Tibial nerve (tissue), 4 donors: ENCODE data around the gene SMAD1. TPM values are rescaled to one million over a fixed set of nuclear protein-coding genes. Genes with fewer than 3 reads are reported as not detected.

Source experiments
- DNase-seq, 2 donors: peaks; one replicate each; pipeline ENCODE4 v3.0.0-alpha.2; 2019; ENCODE audit warnings: low spot score in 2 of 2
- H3K27ac ChIP-seq, 4 donors: fragments of 200-600 bp; sonication (generic) in 3 of 4; one replicate each; pipeline ENCODE4 v1.5.1; 2017 to 2019; ENCODE audit warnings: mild to moderate bottlenecking in 1 of 4
- H3K27me3 ChIP-seq, 2 donors: fragments of 200-600 bp; sonication (generic) in 1 of 2; one replicate each; pipeline versions ENCODE4 v1.5.1 to v1.6.0; 2017 to 2019
- H3K36me3 ChIP-seq, 3 donors: fragments of 200-600 bp; sonication (generic); one replicate each; pipeline ENCODE4 v1.5.1; 2018 to 2019
- H3K4me1 ChIP-seq, 4 donors: fragments of 200-600 bp; sonication (generic) in 3 of 4; one replicate each; pipeline ENCODE4 v1.5.1; 2017 to 2019
- H3K4me3 ChIP-seq, 4 donors: fragments of 200-600 bp; sonication (generic) in 3 of 4; one replicate each; pipeline ENCODE4 v1.5.1; 2017 to 2019; ENCODE audit warnings: mild to moderate bottlenecking in 1 of 4, moderate library complexity in 1 of 4
- H3K9me3 ChIP-seq, 4 donors: fragments of 200-600 bp; sonication (generic) in 3 of 4; one replicate each; pipeline ENCODE4 v1.5.1; 2017 to 2019
- CTCF ChIP-seq, 5 experiments: fragments of 200-600 bp in 3 of 5; fragments of 450-650 bp in 2 of 5; sonication (generic) in 3 of 5; IDR thresholded peaks; one replicate each; pipeline ENCODE4 v1.5.1; 2016 to 2019; ENCODE audit warnings: antibody characterized with exemption in 5 of 5, mild to moderate bottlenecking in 3 of 5, moderate library complexity in 2 of 5
- EP300 ChIP-seq, 2 donors: sonication (generic); formaldehyde crosslinking; IDR thresholded peaks; one replicate each; pipeline ENCODE4 v1.6.1; 2017; ENCODE audit warnings: antibody characterized with exemption in 2 of 2, mild to moderate bottlenecking in 1 of 2
- POLR2A ChIP-seq, 2 donors: fragments of 450-650 bp; IDR thresholded peaks; one replicate each; pipeline ENCODE4 v1.6.1; 2017; ENCODE audit warnings: antibody characterized with exemption in 2 of 2, mild to moderate bottlenecking in 2 of 2, moderate library complexity in 2 of 2
- WGBS, 2 donors: methylation state at CpG; one replicate each; pipeline ENCODE4 v1.1.5; 2018; 5-methylcytosine and 5-hydroxymethylcytosine counted together
- total RNA-seq, 4 donors: library from RNA; depleted of rRNA; stranded (reverse); fragments of >200 nt; gene quantifications; one replicate each; pipeline ENCODE4 v1.1.0, GENCODE V29; 2016

Gene SMAD1
- total RNA-seq, 4 donors from 2014 or later: 23.8 to 48.6 (median 34.9) TPM

GRCh38 chr4:145437466-145437865, 44.2 kb upstream of the SMAD1 start:
- peaks cover 0 to 15% (median 0%) of the 10 kb centered on the region in 4 donors for H3K9me3 ChIP-seq
- no peak overlapping the region for H3K4me3 ChIP-seq
- H3K27ac ChIP-seq: no peak overlapping the region
- TF ChIP-seq EP300 (IDR thresholded peaks at IDR 0.05) (no peak), CTCF (IDR thresholded peaks at IDR 0.05) (no peak), POLR2A (IDR thresholded peaks at IDR 0.05) (no peak)
- H3K36me3 ChIP-seq: no peaks in the 10 kb centered on the region
- 89 to 92% methylated on average over 2 of the region's 2 CpGs for WGBS, 2 donors
- no peak for DNase-seq
- H3K27me3 ChIP-seq: no peaks in the 10 kb centered on the region
- no peaks in the 10 kb centered on the region for H3K4me1 ChIP-seq

GRCh38 chr4:145438298-145438697, 43.4 kb upstream of the SMAD1 start:
- H3K27ac ChIP-seq: no peak overlapping the region
- peaks cover 0 to 15% (median 0%) of the 10 kb centered on the region in 4 donors for H3K9me3 ChIP-seq
- no peaks in the 10 kb centered on the region for H3K4me1 ChIP-seq
- DNase-seq: no peak
- no peak overlapping the region for H3K4me3 ChIP-seq
- TF ChIP-seq POLR2A (IDR thresholded peaks at IDR 0.05) (no peak), CTCF (IDR thresholded peaks at IDR 0.05) (no peak)
- H3K36me3 ChIP-seq: no peaks in the 10 kb centered on the region
- WGBS, 2 donors: 84 to 89% methylated on average over 4 of the region's 4 CpGs
- H3K27me3 ChIP-seq: no peaks in the 10 kb centered on the region

GRCh38 chr4:145440292-145441007, 41.2 kb upstream of the SMAD1 start:
- no peak for DNase-seq
- 87 to 88% methylated on average over 5 of the region's 5 CpGs for WGBS, 2 donors

GRCh38 chr4:145446184-145446583, 35.5 kb upstream of the SMAD1 start:
- WGBS, 2 donors: 78 to 79% methylated on average over 1 of the region's 1 CpG
- Histone ChIP-seq H3K4me3 (no peak overlapping the region), H3K27me3 (no peaks in the 10 kb centered on the region), H3K4me1 (no peaks in the 10 kb centered on the region), H3K27ac (no peak overlapping the region), H3K9me3 (peaks cover 0 to 6% (median 0%) of the 10 kb centered on the region in 4 donors), H3K36me3 (no peaks in the 10 kb centered on the region)
- TF ChIP-seq POLR2A (IDR thresholded peaks at IDR 0.05) (no peak), CTCF (IDR thresholded peaks at IDR 0.05) (no peak)
- DNase-seq: no peak

More at GRCh38 chr4:145440292-145441007, 41.2 kb upstream of the SMAD1 start:
- Histone ChIP-seq H3K4me3 (no peak overlapping the region), H3K4me1 (no peaks in the 10 kb centered on the region), H3K9me3 (peaks cover 0 to 4% (median 0%) of the 10 kb centered on the region in 4 donors), H3K36me3 (no peaks in the 10 kb centered on the region), H3K27ac (no peak overlapping the region), H3K27me3 (no peaks in the 10 kb centered on the region)
- TF ChIP-seq POLR2A (IDR thresholded peaks at IDR 0.05) (no peak), CTCF (IDR thresholded peaks at IDR 0.05) (no peak), EP300 (IDR thresholded peaks at IDR 0.05) (no peak)

- TF ChIP-seq POLR2A (IDR thresholded peaks at IDR 0.05) (no peak), EP300 (IDR thresholded peaks at IDR 0.05) (no peak), CTCF (IDR thresholded peaks at IDR 0.05) (no peak)
- 78 to 80% methylated on average over 1 of the region's 1 CpG for WGBS, 2 donors
- H3K27ac ChIP-seq: no peak overlapping the region
- H3K4me1 ChIP-seq: no peaks in the 10 kb centered on the region
- H3K9me3 ChIP-seq: no peaks in the 10 kb centered on the region
- no peak for DNase-seq
- no peak overlapping the region for H3K4me3 ChIP-seq
- H3K36me3 ChIP-seq: no peaks in the 10 kb centered on the region
- H3K27me3 ChIP-seq: no peaks in the 10 kb centered on the region
Observed at GRCh38 chr4:145451895-145452294, 29.8 kb upstream of the SMAD1 start.
